NCI-H748 (cell line): ENCODE measurements around the gene RNASE12.
"Not testable (repeated sequence)": the region's sequence is repeated elsewhere in the genome, so short reads cannot be mapped to it uniquely, and the experiment has no call there.

ENCODE experiments used
- DNase-seq: peaks from one replicate; lab custom pipeline; 2025; ENCODE audit not compliant: unreplicated experiment; lab: John Stamatoyannopoulos, UW

RNASE12 gene

DNA sequence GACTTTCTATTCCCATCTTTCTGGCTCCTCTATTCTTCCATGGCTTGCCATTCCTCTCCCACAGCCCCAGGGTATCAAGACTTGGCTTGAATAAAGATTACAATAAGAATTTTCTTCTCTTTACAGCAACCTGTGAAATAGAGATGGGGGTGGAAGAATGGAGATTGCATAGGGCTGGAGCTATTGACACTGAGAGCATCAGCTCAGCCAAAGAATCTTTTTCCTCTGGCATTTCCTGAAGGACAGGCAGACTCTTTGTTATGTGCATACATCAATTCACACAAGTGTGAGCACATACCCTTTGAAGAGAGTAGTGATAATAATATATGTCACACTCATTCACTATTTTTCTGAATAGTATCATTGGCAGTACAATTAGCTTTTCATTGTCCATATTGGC is 8.0 kb downstream of the RNASE12 start:
- no peak for DNase-seq

DNA sequence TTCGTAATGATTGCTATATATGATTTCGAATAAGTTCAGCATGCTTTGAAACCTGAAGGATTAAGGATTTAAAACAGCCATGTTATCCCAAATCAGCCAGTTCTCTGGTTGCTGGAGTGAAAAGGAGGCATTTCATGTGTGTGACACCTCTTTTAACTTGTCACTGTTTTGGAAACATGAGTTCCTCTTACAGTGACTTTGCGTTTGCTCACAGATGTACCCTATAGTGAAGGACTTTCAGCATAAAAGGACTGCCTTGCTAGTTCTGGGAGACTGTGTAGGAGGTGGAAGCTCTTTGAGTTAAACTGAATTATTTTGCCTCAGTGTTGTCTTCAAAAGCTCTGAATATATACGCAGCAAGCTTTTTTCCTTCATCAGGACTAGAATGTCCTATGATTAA is 10.9 kb downstream of the RNASE12 start:
- no peak for DNase-seq

DNA sequence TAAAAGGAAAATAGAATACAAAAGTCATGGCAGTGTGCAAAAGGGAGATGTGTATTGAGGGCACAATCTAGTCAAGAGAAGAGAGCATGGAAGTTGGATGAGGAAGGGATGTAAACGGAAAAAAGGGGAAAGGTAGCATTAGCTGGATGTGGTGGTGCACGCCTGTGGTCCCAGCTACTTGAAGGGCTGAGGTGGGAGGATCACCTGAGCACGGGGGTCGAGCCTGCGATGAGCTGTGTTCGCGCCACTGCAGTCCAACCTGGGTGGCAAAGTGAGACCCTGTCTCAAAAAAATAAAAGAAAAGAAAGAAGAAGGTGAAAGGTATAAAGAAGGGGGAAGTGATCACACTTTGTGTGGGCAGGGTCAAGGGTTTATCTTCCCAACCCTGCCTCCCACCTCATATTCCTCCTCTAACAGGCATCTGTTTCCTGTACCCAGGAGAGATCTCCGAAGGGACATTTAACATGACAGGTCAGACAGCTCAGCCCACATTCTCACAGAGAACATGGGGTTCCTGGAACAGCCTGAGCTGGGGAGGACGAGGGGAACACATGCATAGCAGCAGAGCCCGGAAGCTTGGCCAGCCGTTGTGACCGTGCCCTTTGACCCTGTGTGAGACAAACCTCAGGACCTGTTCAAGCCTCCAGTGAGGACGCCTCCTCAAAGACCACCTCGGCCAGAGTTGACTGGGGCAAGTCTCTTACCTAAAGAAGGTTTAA is 12.2 kb downstream of the RNASE12 start:
- DNase-seq = no peak

DNA sequence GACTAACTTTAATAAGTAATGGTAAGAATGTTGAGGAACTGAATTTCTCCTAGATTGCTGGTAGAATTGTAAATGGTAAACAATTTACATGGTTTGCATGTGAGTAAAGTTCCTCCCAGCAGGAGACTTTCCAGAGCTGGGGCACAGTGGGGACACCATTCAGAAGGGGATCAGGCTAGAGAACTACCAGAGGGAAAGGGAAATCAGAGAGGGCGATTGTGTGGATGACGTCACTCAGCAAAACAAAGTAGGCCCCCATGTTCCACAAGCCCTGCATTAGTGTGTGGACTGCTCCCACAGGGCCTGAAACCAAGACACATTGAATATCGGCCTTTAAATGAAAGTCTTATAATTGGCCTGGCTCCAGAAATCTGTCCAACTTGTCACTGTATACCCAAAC is 12.9 kb downstream of the RNASE12 start:
- DNase-seq = no peak

GRCh38 chr14:20572382-20572990 is 18.7 kb downstream of the RNASE12 start:
- not testable (repeated sequence) for DNase-seq

GRCh38 chr14:20570720-20571119 is 20.5 kb downstream of the RNASE12 start:
- not testable (repeated sequence) for DNase-seq

GRCh38 chr14:20569865-20570264 is 21.3 kb downstream of the RNASE12 start:
- DNase-seq = not testable (repeated sequence)

DNA sequence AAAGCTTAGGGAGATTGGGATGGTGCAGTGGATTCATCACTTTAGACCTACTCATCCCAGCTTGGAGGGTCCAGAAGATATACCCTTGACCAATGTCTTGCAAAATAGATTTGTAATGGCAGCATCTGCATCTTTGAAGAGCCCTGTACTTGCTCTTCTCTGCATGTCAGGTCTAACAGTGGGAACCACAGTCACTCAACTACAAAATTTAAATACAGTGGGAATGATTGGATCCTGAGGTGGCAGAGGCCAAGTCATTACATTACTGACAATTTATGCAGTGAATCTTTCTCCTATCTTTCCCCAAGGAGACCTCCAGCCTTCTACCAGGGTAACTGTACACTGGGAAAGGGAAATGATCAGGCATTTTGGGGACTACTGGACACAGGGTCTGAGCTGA is 22.1 kb downstream of the RNASE12 start:
- no peak for DNase-seq

DNA sequence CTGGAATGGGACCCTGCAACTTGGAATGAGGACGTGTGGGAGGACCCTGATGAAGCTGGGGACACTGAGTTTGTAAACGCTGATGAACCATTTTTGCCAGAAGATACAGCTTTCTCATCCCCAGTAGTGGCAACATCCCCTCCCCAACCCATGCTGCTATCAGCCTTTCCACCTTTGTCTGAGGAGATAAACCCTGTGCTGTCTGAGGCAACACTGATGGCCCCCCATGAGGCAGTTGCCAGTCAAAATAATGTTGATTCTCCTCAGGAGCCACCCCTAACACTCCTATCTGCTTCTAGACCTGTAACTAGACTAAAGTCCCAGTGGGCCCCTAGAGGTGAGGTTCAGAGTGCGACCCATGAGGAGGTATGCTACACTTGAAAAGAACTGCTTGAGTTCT is 22.8 kb downstream of the RNASE12 start:
- no peak for DNase-seq

GRCh38 chr14:20567199-20567598 is 24.0 kb downstream of the RNASE12 start:
- not testable (repeated sequence) for DNase-seq

DNA sequence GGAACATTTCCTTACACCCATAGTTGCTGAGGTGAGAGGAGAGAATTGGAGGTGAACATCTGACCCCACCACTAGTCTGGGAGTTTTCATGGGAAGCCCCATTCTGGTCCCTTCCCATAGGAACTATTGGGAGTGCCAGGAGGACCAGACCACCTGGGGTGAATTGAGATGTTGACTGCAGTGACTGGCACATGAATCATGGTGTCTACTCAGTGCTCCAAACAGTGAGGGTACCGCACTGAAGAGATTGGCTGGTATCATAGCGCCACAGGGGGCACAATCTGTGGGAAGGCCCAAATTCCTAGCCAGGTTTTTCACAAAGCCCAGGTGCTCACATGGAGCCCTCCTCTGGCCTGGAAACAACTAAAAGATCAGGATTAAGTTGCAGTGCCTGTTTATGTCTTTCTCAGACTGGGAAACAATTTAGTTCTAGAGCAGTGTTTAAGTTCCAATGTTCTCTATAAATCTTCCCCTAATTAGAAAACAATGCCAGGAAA is 26.6 kb downstream of the RNASE12 start:
- no peak for DNase-seq

GRCh38 chr14:20563971-20564370 is 27.2 kb downstream of the RNASE12 start:
- no peak for DNase-seq

GRCh38 chr14:20560961-20561360 is 30.2 kb downstream of the RNASE12 start, which contains the start of gene RNASE9:
RNASE9 (minus strand) TSS chr14:20561047.
- DNase-seq = no peak

DNA sequence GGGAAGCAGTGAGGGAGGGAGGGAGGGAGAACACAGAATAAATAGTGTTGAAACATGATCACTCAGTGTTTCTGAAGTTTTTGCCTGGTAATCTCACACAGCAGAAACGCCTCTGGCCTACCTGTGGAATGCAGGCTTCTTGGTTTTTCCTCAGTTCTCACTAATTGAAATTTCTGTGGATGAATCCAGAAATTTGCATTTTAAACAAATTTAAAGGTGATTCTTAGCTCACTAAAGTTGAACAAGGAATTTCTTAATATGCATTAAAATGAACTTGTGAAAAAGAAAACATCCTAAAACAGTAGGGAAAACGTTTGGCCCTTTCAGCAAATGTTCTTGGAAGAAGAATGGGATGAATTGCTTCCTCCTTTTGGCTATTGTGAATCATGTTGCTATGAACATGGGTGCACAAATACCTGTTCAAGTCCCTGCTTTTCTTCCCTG is 31.7 kb downstream of the RNASE12 start:
- no peak for DNase-seq

DNA sequence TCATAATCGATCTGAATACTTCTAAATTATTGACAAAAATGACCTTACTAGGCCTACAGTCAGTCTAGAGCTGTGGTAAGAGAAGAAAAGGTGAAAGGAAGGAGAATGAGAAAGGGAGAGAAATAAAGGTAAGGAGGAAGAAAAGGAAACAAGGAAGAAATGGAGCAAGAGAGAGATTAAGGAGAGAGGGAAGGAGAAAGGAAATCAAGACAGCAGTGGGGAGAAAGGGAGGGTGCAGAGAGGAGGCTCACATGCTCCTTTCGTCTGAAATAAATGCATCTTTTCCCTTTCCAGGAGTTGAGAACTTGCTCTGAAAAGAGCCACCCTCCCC is 34.0 kb downstream of the RNASE12 start:
- DNase-seq = no peak

DNA sequence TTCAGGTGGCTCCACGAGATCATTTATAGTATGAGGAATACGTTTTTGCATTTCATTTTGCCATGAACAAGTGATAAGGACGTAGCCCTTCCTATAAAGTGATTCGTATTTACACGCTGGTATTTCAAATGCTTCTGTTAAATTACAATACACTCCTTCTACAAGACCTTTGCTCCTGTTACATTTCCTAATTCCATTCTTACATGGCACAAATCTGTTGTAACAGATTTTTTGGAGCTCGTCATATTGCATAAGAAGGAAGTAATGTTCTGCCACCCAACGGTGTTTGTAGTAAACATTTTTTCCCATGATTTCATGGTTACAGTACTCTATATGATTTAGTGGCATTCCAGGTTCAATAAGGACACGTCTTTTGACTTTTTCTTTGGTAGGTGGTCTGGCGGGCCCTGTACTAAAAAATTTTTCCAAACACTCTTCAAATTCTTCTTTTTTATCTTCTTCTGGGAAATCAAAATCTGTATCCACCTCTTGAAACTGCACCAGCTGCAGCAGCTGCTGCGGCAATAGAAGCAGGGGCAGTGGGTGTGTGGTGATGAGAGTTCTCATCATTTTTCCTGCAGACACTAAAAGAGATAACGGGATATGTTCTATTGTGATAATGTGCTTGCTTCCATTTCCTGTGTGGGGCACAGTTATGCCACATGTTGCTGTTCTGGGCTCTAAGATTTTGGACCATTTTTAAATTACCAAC is 34.5 kb downstream of the RNASE12 start:
- no peak for DNase-seq

- DNase-seq = no peak
These were observed 35.3 kb downstream of the RNASE12 start for GRCh38 chr14:20555845-20556244.

DNA sequence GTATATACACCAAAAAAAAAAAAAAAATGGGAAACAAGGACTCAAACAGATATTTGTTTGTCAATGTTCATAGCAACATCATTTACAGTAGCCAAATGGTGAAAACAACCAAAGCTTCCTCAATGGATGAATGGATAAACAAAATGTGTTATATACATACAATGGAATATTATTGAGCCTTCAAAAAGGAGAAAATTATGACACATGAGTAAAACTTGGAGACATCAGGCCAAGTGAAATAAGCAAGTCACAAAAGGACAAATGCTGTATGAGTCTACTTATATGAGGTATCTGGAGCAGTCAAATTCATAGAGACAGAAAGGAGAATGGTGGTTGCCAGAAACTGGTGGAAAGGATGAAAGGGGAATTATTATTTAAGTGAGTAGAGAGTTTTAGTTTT is 38.2 kb downstream of the RNASE12 start:
- no peak for DNase-seq

GRCh38 chr14:20551606-20552005 is 39.6 kb downstream of the RNASE12 start:
- no peak for DNase-seq

GRCh38 chr14:20550926-20551325 is 40.2 kb downstream of the RNASE12 start:
- DNase-seq = no peak

DNA sequence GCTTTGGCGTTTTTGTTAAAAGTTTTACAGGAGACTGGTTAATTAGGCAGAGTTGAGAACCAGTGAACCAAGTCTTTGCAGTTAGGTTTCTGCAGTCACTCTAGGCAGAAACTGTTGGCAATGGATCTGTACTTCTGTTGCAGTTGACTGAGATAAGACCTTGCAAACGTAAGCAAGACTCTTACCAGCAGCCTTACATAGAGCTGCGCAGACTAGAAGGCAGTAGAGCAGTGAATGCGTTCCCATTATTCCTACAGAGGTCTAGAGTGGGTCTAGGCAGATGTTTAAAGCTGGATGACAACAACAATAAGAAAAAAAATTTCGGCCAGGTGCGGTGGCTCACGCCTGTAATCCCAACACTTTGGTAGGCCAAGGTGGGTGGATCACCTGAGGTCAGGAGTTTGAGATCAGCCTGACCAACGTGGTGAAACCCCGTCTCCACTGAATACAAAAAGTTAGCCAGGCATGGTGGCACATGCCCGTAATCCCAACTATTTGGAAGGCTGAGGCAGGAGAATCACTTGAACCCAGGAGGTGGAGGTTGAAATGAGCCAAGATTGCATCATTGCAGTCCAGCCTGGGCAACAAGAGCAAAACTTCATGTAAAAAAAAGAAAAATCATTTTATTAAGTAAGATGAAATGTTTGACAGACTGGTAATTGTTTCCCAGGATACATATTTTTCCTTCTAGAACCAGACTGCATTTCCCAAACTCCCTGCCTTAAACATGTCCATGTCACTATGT is 42.6 kb downstream of the RNASE12 start:
- DNase-seq = no peak
